Esophagus muscularis mucosa (tissue), 4 donors: ENCODE results near the gene ASIC2. TPM values are rescaled to one million over a fixed set of nuclear protein-coding genes. Genes with fewer than 3 reads are reported as not detected.

Experiments used
- DNase-seq: peaks from one replicate; pipeline ENCODE4 v3.0.0-alpha.2; 2017; ENCODE audit errors: extremely low spot score
- H3K27ac ChIP-seq, 4 donors: fragments of 200-600 bp; sonication (generic); replicated peaks in 1 of 4; 1 replicate in 3 of 4; 2 replicates in 1 of 4; pipeline ENCODE4 v1.5.1; 2016 to 2019; ENCODE audit warnings: mild to moderate bottlenecking in 1 of 4
- H3K27me3 ChIP-seq, 4 donors: fragments of 200-600 bp; sonication (generic); one replicate each; pipeline versions ENCODE4 v1.5.1 to v1.6.0; 2016 to 2019
- H3K36me3 ChIP-seq, 4 donors: fragments of 200-600 bp; sonication (generic); one replicate each; pipeline ENCODE4 v1.5.1; 2016 to 2019
- H3K4me1 ChIP-seq, 4 donors: fragments of 200-600 bp; sonication (generic); one replicate each; pipeline ENCODE4 v1.5.1; 2016 to 2019
- H3K4me3 ChIP-seq, 4 donors: fragments of 200-600 bp; sonication (generic); 1 replicate in 2 of 4; 2 replicates in 2 of 4; pipeline ENCODE4 v1.5.1; 2016 to 2019; ENCODE audit warnings: mild to moderate bottlenecking in 4 of 4, moderate library complexity in 1 of 4
- H3K9me3 ChIP-seq, 4 donors: fragments of 200-600 bp; sonication (generic); 1 replicate in 3 of 4; 2 replicates in 1 of 4; pipeline ENCODE4 v1.5.1; 2016 to 2019
- CTCF ChIP-seq, 3 experiments: fragments of 200-600 bp in 2 of 3; fragments of 450-650 bp in 1 of 3; sonication (generic) in 2 of 3; IDR thresholded peaks; one replicate each; pipeline ENCODE4 v1.5.1; 2017 to 2019; ENCODE audit warnings: antibody characterized with exemption in 3 of 3, mild to moderate bottlenecking in 2 of 3, moderate library complexity in 1 of 3
- EP300 ChIP-seq: sonication (generic); formaldehyde crosslinking; IDR thresholded peaks from one replicate; pipeline ENCODE4 v1.6.1; 2017; ENCODE audit warnings: antibody characterized with exemption
- POLR2A ChIP-seq: fragments of 450-650 bp; IDR thresholded peaks from one replicate; pipeline ENCODE4 v1.6.1; 2017; ENCODE audit warnings: antibody characterized with exemption, moderate library complexity, mild to moderate bottlenecking, low read depth
- POLR2AphosphoS5 ChIP-seq, 2 donors: sonication (generic); formaldehyde crosslinking; IDR thresholded peaks; one replicate each; pipeline ENCODE4 v1.6.1; 2017; ENCODE audit warnings: antibody characterized with exemption in 2 of 2
- WGBS: methylation state at CpG from one replicate; pipeline ENCODE4 v1.1.5; 2018; 5-methylcytosine and 5-hydroxymethylcytosine counted together
- intact Hi-C: fragments of 100-400 bp; cut with DNase I; formaldehyde crosslinking; loops from one replicate; pipeline ENCODE4 v1.15.1; 2023
- total RNA-seq, 4 donors: library from RNA; depleted of rRNA; stranded (reverse); fragments of >200 nt; gene quantifications; one replicate each; pipeline versions ENCODE4 v1.1.0 to v1.2.1, GENCODE V29; 2016

The ASIC2 gene
- total RNA-seq, 4 donors from 2014 or later = 0.13 TPM; not detected in 3

GRCh38 chr17:33121272-33121671 is 171.8 kb downstream of the ASIC2 start:
- DNase-seq = no peak
- Histone ChIP-seq H3K36me3 (no peaks in the 10 kb centered on the region), H3K4me1 (no peaks in the 10 kb centered on the region), H3K27ac (no peak overlapping the region), H3K9me3 (no peaks in the 10 kb centered on the region), H3K27me3 (peaks cover 0 to 15% (median 2%) of the 10 kb centered on the region in 4 donors), H3K4me3 (no peak overlapping the region)
- no CpG with 5 or more reads among the region's 2 CpGs for WGBS
- intact Hi-C loops = no loop called here
- TF ChIP-seq POLR2A (no peak), POLR2AphosphoS5 (IDR thresholded peaks at IDR 0.05) (no peak), CTCF (IDR thresholded peaks at IDR 0.05) (no peak), EP300 (no peak)

- Histone ChIP-seq H3K4me1 (no peaks in the 10 kb centered on the region), H3K9me3 (no peaks in the 10 kb centered on the region), H3K36me3 (no peaks in the 10 kb centered on the region), H3K27me3 (peaks cover 0 to 15% (median 2%) of the 10 kb centered on the region in 4 donors), H3K4me3 (no peak overlapping the region), H3K27ac (no peak overlapping the region)
- WGBS = 34% methylated on average over 5 of the region's 5 CpGs
- no peak for DNase-seq
- TF ChIP-seq POLR2AphosphoS5 (IDR thresholded peaks at IDR 0.05) (no peak), EP300 (no peak), POLR2A (no peak), CTCF (IDR thresholded peaks at IDR 0.05) (no peak)
- intact Hi-C loops = no loop called here
Observed at GRCh38 chr17:33120103-33120502, 173.0 kb downstream of the ASIC2 start.

GRCh38 chr17:33118391-33119075 is 174.6 kb downstream of the ASIC2 start:
- DNase-seq = no peak

GRCh38 chr17:33116021-33116551 is 177.0 kb downstream of the ASIC2 start:
- intact Hi-C loops = no loop called here

More at GRCh38 chr17:33118391-33119075, 174.6 kb downstream of the ASIC2 start:
- H3K4me1 ChIP-seq = peaks cover 0 to 2% (median under 1%) of the 10 kb centered on the region in 4 donors
- H3K4me3 ChIP-seq = no peak overlapping the region
- intact Hi-C loops = no loop called here
- H3K27ac ChIP-seq = no peak overlapping the region
- peaks cover 0 to 15% (median 0%) of the 10 kb centered on the region in 4 donors for H3K27me3 ChIP-seq
- TF ChIP-seq POLR2A = no peak
- no peaks in the 10 kb centered on the region for H3K36me3 ChIP-seq
- WGBS = 73% methylated on average over 7 of the region's 8 CpGs
- no peaks in the 10 kb centered on the region for H3K9me3 ChIP-seq

More at GRCh38 chr17:33116021-33116551, 177.0 kb downstream of the ASIC2 start:
- Histone ChIP-seq H3K36me3 (no peaks in the 10 kb centered on the region), H3K27me3 (peaks cover 0 to 4% (median 0%) of the 10 kb centered on the region in 4 donors), H3K4me1 (peaks cover 0 to 15% (median 13%) of the 10 kb centered on the region in 4 donors), H3K27ac (no peak overlapping the region), H3K4me3 (no peak overlapping the region), H3K9me3 (no peaks in the 10 kb centered on the region)
- TF ChIP-seq POLR2AphosphoS5 (IDR thresholded peaks at IDR 0.05) (no peak), POLR2A (no peak), EP300 (no peak), CTCF (IDR thresholded peaks at IDR 0.05) (no peak)
- DNase-seq = no peak
- WGBS = 54% methylated on average over 13 of the region's 13 CpGs
